CD4-positive, alpha-beta memory T cell (primary cell): ENCODE data around the gene AGBL1. TPM values are rescaled to one million over a fixed set of nuclear protein-coding genes. Genes with fewer than 3 reads are reported as not detected.

ENCODE experiments used
- CTCF ChIA-PET: fragments of 350-600 bp; sonication (Branson Sonifier 250); formaldehyde crosslinking; loops from one replicate; lab custom pipeline; 2021; ENCODE audit warnings: inconsistent platforms; ENCODE audit not compliant: partially characterized antibody; lab: Charles Lee
- POLR2A ChIA-PET: fragments of 350-600 bp; sonication (Branson Sonifier 250); formaldehyde crosslinking; loops from one replicate; lab custom pipeline; 2021; ENCODE audit not compliant: partially characterized antibody; lab: Charles Lee
- DNase-seq, 5 donors: peaks; one replicate each; pipeline versions ENCODE4 v3.0.0 to v3.0.0-alpha.2; 2020 to 2022; ENCODE audit warnings: mixed read lengths in 1 of 5
- H3K27ac ChIP-seq: one replicate; pipeline ENCODE4 v1.7.0; 2013; ENCODE audit warnings: low read depth, low read length
- H3K27me3 ChIP-seq: 2 replicates; pipeline ENCODE4 v1.7.0; 2013; ENCODE audit warnings: mild to moderate bottlenecking, low read length, moderate library complexity; ENCODE audit not compliant: insufficient read depth
- H3K36me3 ChIP-seq: 2 replicates; pipeline ENCODE4 v1.7.0; 2013; ENCODE audit warnings: mild to moderate bottlenecking, low read length, moderate library complexity; ENCODE audit not compliant: insufficient read depth
- H3K4me1 ChIP-seq: 2 replicates; pipeline ENCODE4 v1.7.0; 2013; ENCODE audit warnings: mild to moderate bottlenecking, low read length, moderate library complexity; ENCODE audit not compliant: insufficient read depth
- H3K4me3 ChIP-seq, 2 donors: one replicate each; pipeline ENCODE4 v1.7.0; 2013; ENCODE audit warnings: low read length in 2 of 2, mild to moderate bottlenecking in 1 of 2
- H3K9me3 ChIP-seq, 2 donors: one replicate each; pipeline ENCODE4 v1.7.0; 2013; ENCODE audit warnings: low read length in 2 of 2, control low read depth in 1 of 2; ENCODE audit not compliant: control insufficient read depth in 1 of 2
- H3K27ac Mint-ChIP-seq, 7 donors: one replicate each; pipeline ENCODE4 v1.8.0; 2020 to 2021; ENCODE audit warnings: mixed read lengths in 7 of 7, mild to moderate bottlenecking in 6 of 7, inconsistent platforms in 3 of 7, moderate library complexity in 3 of 7
- H3K27me3 Mint-ChIP-seq, 2 donors: one replicate each; pipeline ENCODE4 v1.8.0; 2020 to 2021; ENCODE audit warnings: mixed read lengths in 2 of 2
- H3K36me3 Mint-ChIP-seq, 2 donors: one replicate each; pipeline ENCODE4 v1.8.0; 2020 to 2021; ENCODE audit warnings: mixed read lengths in 2 of 2, inconsistent platforms in 1 of 2, mild to moderate bottlenecking in 1 of 2
- H3K4me1 Mint-ChIP-seq, 4 donors: one replicate each; pipeline ENCODE4 v1.8.0; 2020 to 2021; ENCODE audit warnings: mixed read lengths in 4 of 4, mild to moderate bottlenecking in 1 of 4
- H3K4me3 Mint-ChIP-seq, 8 donors: one replicate each; pipeline ENCODE4 v1.8.0; 2020 to 2021; ENCODE audit warnings: mixed read lengths in 8 of 8, mild to moderate bottlenecking in 7 of 8, moderate library complexity in 6 of 8, inconsistent platforms in 3 of 8
- H3K9me3 Mint-ChIP-seq, 8 donors: one replicate each; pipeline ENCODE4 v1.8.0; 2020 to 2021; ENCODE audit warnings: mixed read lengths in 8 of 8, mild to moderate bottlenecking in 5 of 8, inconsistent platforms in 3 of 8, moderate library complexity in 1 of 8
- intact Hi-C: fragments of 100-400 bp; cut with micrococcal nuclease; formaldehyde crosslinking; loops from one replicate; pipeline ENCODE4 v1.15.1; 2023
- polyA plus RNA-seq, 2 donors: library from polyadenylated mRNA; unstranded; fragments of 300-500 nt; fragmentation: Illumina TruSeq; gene quantifications; one replicate each; pipeline ENCODE4 v1.2.3, GENCODE V29; 2021
- total RNA-seq, 2 experiments: library from RNA; stranded (reverse); gene quantifications; one replicate each; pipeline ENCODE4 v1.2.3, GENCODE V29; 2021

The AGBL1 gene
- total and polyA plus RNA-seq, 4 experiments from 2014 or later = not detected

GRCh38 chr15:86919581-86919980, 839.9 kb downstream of the AGBL1 start:
- Mint-ChIP-seq H3K4me3 (no peak overlapping the region), H3K36me3 (no peaks in the 10 kb centered on the region), H3K9me3 (peaks cover 0 to 3% (median 0%) of the 10 kb centered on the region in 8 donors), H3K27ac (no peak overlapping the region), H3K4me1 (no peaks in the 10 kb centered on the region), H3K27me3 (peaks cover 2 to 9% of the 10 kb centered on the region in 2 donors)
- CTCF ChIA-PET = interaction anchor here (0.6 kb wide), 1 partner anchor 1374 kb away, joined by 3 read pairs; no protein-coding TSS in a partner anchor
- POLR2A ChIA-PET = no interaction called here
- DNase-seq = no peak
- Histone ChIP-seq H3K27me3 (no peaks in the 10 kb centered on the region), H3K36me3 (no peaks in the 10 kb centered on the region), H3K27ac (no peak overlapping the region), H3K4me1 (no peaks in the 10 kb centered on the region), H3K4me3 (no peak overlapping the region), H3K9me3 (no peaks in the 10 kb centered on the region)
- intact Hi-C loops = loop anchor here (5.0 kb wide), 1 partner anchor 1328 kb away; no protein-coding TSS in a partner anchor

GRCh38 chr15:86929461-86929860, 849.8 kb downstream of the AGBL1 start:
- no peaks in the 10 kb centered on the region for H3K36me3 ChIP-seq
- no peak overlapping the region for H3K27ac ChIP-seq
- no peak overlapping the region for H3K4me3 ChIP-seq
- no peak overlapping the region for H3K4me3 Mint-ChIP-seq
- H3K9me3 ChIP-seq = no peaks in the 10 kb centered on the region
- no peaks in the 10 kb centered on the region for H3K36me3 Mint-ChIP-seq
- ChIA-PET CTCF (no interaction called here), POLR2A (no interaction called here)
- DNase-seq = no peak
- intact Hi-C loops = no loop called here
- no peaks in the 10 kb centered on the region for H3K4me1 ChIP-seq
- H3K27me3 ChIP-seq = no peaks in the 10 kb centered on the region
- H3K27ac Mint-ChIP-seq = no peak overlapping the region
- H3K27me3 Mint-ChIP-seq = peaks cover 0 to 2% of the 10 kb centered on the region in 2 donors
- peaks cover 0 to 4% (median 0%) of the 10 kb centered on the region in 8 donors for H3K9me3 Mint-ChIP-seq
- no peaks in the 10 kb centered on the region for H3K4me1 Mint-ChIP-seq

GRCh38 chr15:86932456-86932855, 852.8 kb downstream of the AGBL1 start:
- CTCF ChIA-PET = no interaction called here
- Mint-ChIP-seq H3K9me3 (peaks cover 0 to 4% (median 0%) of the 10 kb centered on the region in 8 donors), H3K36me3 (no peaks in the 10 kb centered on the region)

GRCh38 chr15:86935841-86936240, 856.2 kb downstream of the AGBL1 start:
- Mint-ChIP-seq H3K27me3 (peaks cover 2 to 5% of the 10 kb centered on the region in 2 donors), H3K4me3 (no peak overlapping the region), H3K4me1 (no peaks in the 10 kb centered on the region), H3K9me3 (peaks cover 0 to 4% (median 0%) of the 10 kb centered on the region in 8 donors), H3K36me3 (no peaks in the 10 kb centered on the region), H3K27ac (no peak overlapping the region)
- Histone ChIP-seq H3K4me1 (no peaks in the 10 kb centered on the region), H3K9me3 (no peaks in the 10 kb centered on the region), H3K4me3 (no peak overlapping the region), H3K36me3 (no peaks in the 10 kb centered on the region), H3K27me3 (no peaks in the 10 kb centered on the region), H3K27ac (no peak overlapping the region)
- ChIA-PET POLR2A (no interaction called here), CTCF (no interaction called here)
- no peak for DNase-seq
- intact Hi-C loops = no loop called here

More at GRCh38 chr15:86932456-86932855, 852.8 kb downstream of the AGBL1 start:
- no peaks in the 10 kb centered on the region for H3K9me3 ChIP-seq
- H3K4me1 ChIP-seq = no peaks in the 10 kb centered on the region
- H3K27me3 ChIP-seq = no peaks in the 10 kb centered on the region
- H3K27ac ChIP-seq = no peak overlapping the region
- H3K4me3 ChIP-seq = no peak overlapping the region
- POLR2A ChIA-PET = no interaction called here
- intact Hi-C loops = no loop called here
- DNase-seq = no peak
- H3K27ac Mint-ChIP-seq = no peak overlapping the region
- H3K4me1 Mint-ChIP-seq = no peaks in the 10 kb centered on the region
- peaks cover 2 to 3% of the 10 kb centered on the region in 2 donors for H3K27me3 Mint-ChIP-seq
- H3K4me3 Mint-ChIP-seq = no peak overlapping the region
- no peaks in the 10 kb centered on the region for H3K36me3 ChIP-seq

GRCh38 chr15:86942285-86942684, 862.6 kb downstream of the AGBL1 start:
- Histone ChIP-seq H3K4me3 (no peak overlapping the region), H3K4me1 (no peaks in the 10 kb centered on the region), H3K27me3 (no peaks in the 10 kb centered on the region), H3K9me3 (no peaks in the 10 kb centered on the region), H3K27ac (no peak overlapping the region), H3K36me3 (no peaks in the 10 kb centered on the region)
- H3K27ac Mint-ChIP-seq = no peak overlapping the region
- ChIA-PET POLR2A (no interaction called here), CTCF (no interaction called here)
- H3K4me3 Mint-ChIP-seq = no peak overlapping the region
- H3K9me3 Mint-ChIP-seq = peaks cover 0 to 6% (median 0%) of the 10 kb centered on the region in 8 donors
- peaks cover 0 to 3% (median 0%) of the 10 kb centered on the region in 4 donors for H3K4me1 Mint-ChIP-seq
- intact Hi-C loops = no loop called here
- peaks cover 0 to 5% of the 10 kb centered on the region in 2 donors for H3K27me3 Mint-ChIP-seq
- no peak for DNase-seq
- no peaks in the 10 kb centered on the region for H3K36me3 Mint-ChIP-seq

- DNase-seq = no peak
- Mint-ChIP-seq H3K4me3 (no peak overlapping the region), H3K36me3 (no peaks in the 10 kb centered on the region), H3K27me3 (peaks cover 0 to 2% of the 10 kb centered on the region in 2 donors), H3K4me1 (peaks cover 0 to 2% (median 0%) of the 10 kb centered on the region in 4 donors), H3K27ac (peak overlapping the region in 1 of 7 donors; percentile 42), H3K9me3 (peaks cover 0 to 1% (median 0%) of the 10 kb centered on the region in 8 donors)
- Histone ChIP-seq H3K27ac (no peak overlapping the region), H3K4me1 (no peaks in the 10 kb centered on the region), H3K27me3 (peaks cover 3% of the 10 kb centered on the region), H3K36me3 (no peaks in the 10 kb centered on the region), H3K4me3 (no peak overlapping the region), H3K9me3 (no peaks in the 10 kb centered on the region)
- intact Hi-C loops = no loop called here
- POLR2A ChIA-PET = no interaction called here
- CTCF ChIA-PET = no interaction called here
These were observed 869.0 kb downstream of the AGBL1 start for GRCh38 chr15:86948719-86949118.

- Histone ChIP-seq H3K27me3 (no peaks in the 10 kb centered on the region), H3K4me3 (no peak overlapping the region), H3K4me1 (no peaks in the 10 kb centered on the region), H3K9me3 (no peaks in the 10 kb centered on the region), H3K36me3 (no peaks in the 10 kb centered on the region), H3K27ac (no peak overlapping the region)
- H3K27ac Mint-ChIP-seq = no peak overlapping the region
- CTCF ChIA-PET = no interaction called here
- no peaks in the 10 kb centered on the region for H3K36me3 Mint-ChIP-seq
- DNase-seq = no peak
- POLR2A ChIA-PET = no interaction called here
- H3K4me3 Mint-ChIP-seq = no peak overlapping the region
- H3K27me3 Mint-ChIP-seq = no peaks in the 10 kb centered on the region
- H3K4me1 Mint-ChIP-seq = no peaks in the 10 kb centered on the region
- intact Hi-C loops = no loop called here
- H3K9me3 Mint-ChIP-seq = peaks cover 0 to 2% (median 0%) of the 10 kb centered on the region in 8 donors
These were observed 879.6 kb downstream of the AGBL1 start for GRCh38 chr15:86959254-86959653.
